ENCODE data around the gene RHAG.

RHAG gene

GRCh38 chr6:49635978-49636712 lies 494 bp downstream of the RHAG start:
- no peak overlapping the region for H3K4me3 ChIP-seq (ENCODE audit: low read length)
- TF ChIP-seq EZH2 (optimal IDR thresholded peaks at IDR 0.05; ENCODE audit: low read depth, low read length) = no peak
- no peak for TF ChIP-seq EZH2phosphoT487 (IDR thresholded peaks at IDR 0.05; ENCODE audit: low read length)
- TF ChIP-seq CTCF (IDR thresholded peaks at IDR 0.05; ENCODE audit: low read length) = no peak
- H3K9ac ChIP-seq (ENCODE audit: low read length) = no peak overlapping the region
- no peaks in the 10 kb centered on the region for H3K4me1 ChIP-seq (ENCODE audit: low read length)
- H2AFZ ChIP-seq (ENCODE audit: low read length) = no peak overlapping the region
- H3K4me2 ChIP-seq (ENCODE audit: low read depth, low read length) = no peak overlapping the region
- H3K79me2 ChIP-seq (ENCODE audit: low read length) = no peaks in the 10 kb centered on the region
- no peaks in the 10 kb centered on the region for H3K27me3 ChIP-seq (replicated peaks; ENCODE audit: insufficient read depth, low read length)
- H3K36me3 ChIP-seq (replicated peaks; ENCODE audit: insufficient read depth, low read length) = no peaks in the 10 kb centered on the region
- DNase-seq = no peak
- no peaks in the 10 kb centered on the region for H3F3A ChIP-seq (ENCODE audit: insufficient read depth, low read length)
- H3K9me2 ChIP-seq (replicated peaks; ENCODE audit: insufficient read depth, low read length) = no peaks in the 10 kb centered on the region
- H3K9me3 ChIP-seq (replicated peaks; ENCODE audit: insufficient read depth, low read length) = no peaks in the 10 kb centered on the region
- H4K20me1 ChIP-seq (ENCODE audit: insufficient read depth, low read length) = no peaks in the 10 kb centered on the region
- no peak overlapping the region for H3K27ac ChIP-seq (ENCODE audit: low read length)

GRCh38 chr6:49635480-49635879 lies 1.2 kb downstream of the RHAG start:
- no peaks in the 10 kb centered on the region for H3K9me3 ChIP-seq (replicated peaks; ENCODE audit: insufficient read depth, low read length)
- no peak overlapping the region for H3K4me3 ChIP-seq (ENCODE audit: low read length)
- DNase-seq = no peak
- H3K79me2 ChIP-seq (ENCODE audit: low read length) = no peaks in the 10 kb centered on the region
- no peak overlapping the region for H3K9ac ChIP-seq (ENCODE audit: low read length)
- no peak for TF ChIP-seq CTCF (IDR thresholded peaks at IDR 0.05; ENCODE audit: low read length)
- TF ChIP-seq EZH2phosphoT487 (IDR thresholded peaks at IDR 0.05; ENCODE audit: low read length) = no peak
- no peak for TF ChIP-seq EZH2 (optimal IDR thresholded peaks at IDR 0.05; ENCODE audit: low read depth, low read length)
- H3F3A ChIP-seq (ENCODE audit: insufficient read depth, low read length) = no peaks in the 10 kb centered on the region
- no peak overlapping the region for H2AFZ ChIP-seq (ENCODE audit: low read length)
- H3K27ac ChIP-seq (ENCODE audit: low read length) = no peak overlapping the region
- H3K4me1 ChIP-seq (ENCODE audit: low read length) = no peaks in the 10 kb centered on the region
- no peak overlapping the region for H3K4me2 ChIP-seq (ENCODE audit: low read depth, low read length)
- no peaks in the 10 kb centered on the region for H3K27me3 ChIP-seq (replicated peaks; ENCODE audit: insufficient read depth, low read length)
- H3K36me3 ChIP-seq (replicated peaks; ENCODE audit: insufficient read depth, low read length) = no peaks in the 10 kb centered on the region
- H3K9me2 ChIP-seq (replicated peaks; ENCODE audit: insufficient read depth, low read length) = no peaks in the 10 kb centered on the region
- no peaks in the 10 kb centered on the region for H4K20me1 ChIP-seq (ENCODE audit: insufficient read depth, low read length)

- H2AFZ ChIP-seq (ENCODE audit: low read length) = no peak overlapping the region
- no peak overlapping the region for H3K4me3 ChIP-seq (ENCODE audit: low read length)
These were observed 1.8 kb downstream of the RHAG start for GRCh38 chr6:49634836-49635218.

More at GRCh38 chr6:49634836-49635218, 1.8 kb downstream of the RHAG start:
- Histone ChIP-seq H3K9me2 (replicated peaks; ENCODE audit: insufficient read depth, low read length) (no peaks in the 10 kb centered on the region), H3K79me2 (ENCODE audit: low read length) (no peaks in the 10 kb centered on the region), H3K27ac (ENCODE audit: low read length) (no peak overlapping the region), H3K9ac (ENCODE audit: low read length) (no peak overlapping the region), H4K20me1 (ENCODE audit: insufficient read depth, low read length) (no peaks in the 10 kb centered on the region), H3F3A (ENCODE audit: insufficient read depth, low read length) (no peaks in the 10 kb centered on the region), H3K36me3 (replicated peaks; ENCODE audit: insufficient read depth, low read length) (no peaks in the 10 kb centered on the region), H3K4me1 (ENCODE audit: low read length) (no peaks in the 10 kb centered on the region), H3K27me3 (replicated peaks; ENCODE audit: insufficient read depth, low read length) (no peaks in the 10 kb centered on the region), H3K9me3 (replicated peaks; ENCODE audit: insufficient read depth, low read length) (no peaks in the 10 kb centered on the region), H3K4me2 (ENCODE audit: low read depth, low read length) (no peak overlapping the region)
- TF ChIP-seq EZH2 (optimal IDR thresholded peaks at IDR 0.05; ENCODE audit: low read depth, low read length) (no peak), EZH2phosphoT487 (IDR thresholded peaks at IDR 0.05; ENCODE audit: low read length) (no peak), CTCF (IDR thresholded peaks at IDR 0.05; ENCODE audit: low read length) (no peak)
- no peak for DNase-seq
